HepG2 (cell line): Measurements from ENCODE around the gene ACACB. TPM values are rescaled to one million over a fixed set of nuclear protein-coding genes. Genes with fewer than 3 reads are reported as not detected.

ENCODE experiments used
- ATAC-seq: fragments of 200-7000 bp; cut with Tn5 transposase; 3 replicates; pipeline ENCODE4 v1.9.1; 2020; ENCODE audit warnings: mild to moderate bottlenecking, moderate library complexity
- BruUV-seq: library from RNA; stranded (reverse); fragments of 400-500 nt; replicated peaks from 2 replicates; lab custom pipeline; 2021; lab: Mats Ljungman, UMichigan
- CTCF ChIA-PET: fragments of 300-600 bp; formaldehyde crosslinking; extraction: SDS; loops from one replicate; lab custom pipeline; 2021; ENCODE audit warnings: low total read pairs, inconsistent platforms, low intra/inter-chr PET ratio; lab: Yijun Ruan, JAX
- POLR2A ChIA-PET: fragments of 350-600 bp; sonication (Branson Sonifier 250); formaldehyde crosslinking; loops from one replicate; lab custom pipeline; 2020; ENCODE audit warnings: antibody characterized with exemption, inconsistent platforms; lab: Yijun Ruan, JAX
- DNase-seq: peaks from one replicate; pipeline ENCODE4 v3.0.0-alpha.2; 2015; ENCODE audit warnings: low spot score
- FAIRE-seq: peaks from 3 replicates; lab custom pipeline; 2011; peaks lifted over from hg19 to GRCh38; lab: Jason Lieb, UNC
- H2AFZ ChIP-seq: one replicate; pipeline ENCODE4 v1.6.1; 2011; ENCODE audit warnings: low read length, inconsistent platforms
- H3K27ac ChIP-seq: fragments of 300-600 bp; 3 replicates; pipeline ENCODE4 v1.8.0; 2011; ENCODE audit warnings: mixed run types, mild to moderate bottlenecking, mixed read lengths, low read length, inconsistent platforms; ENCODE audit not compliant: insufficient read depth; ENCODE audit errors: extremely low read length
- H3K27me3 ChIP-seq, 2 experiments: fragments of 200-600 bp in 1 of 2; 2 replicates in 1 of 2; 3 replicates in 1 of 2; pipeline versions ENCODE4 v1.6.0 to v1.8.0; 2011; ENCODE audit warnings: low read length in 2 of 2, mild to moderate bottlenecking in 2 of 2, moderate library complexity in 2 of 2, inconsistent platforms in 1 of 2; ENCODE audit not compliant: insufficient read depth in 2 of 2, control insufficient read depth in 1 of 2
- H3K36me3 ChIP-seq, 2 experiments: fragments of 200-600 bp in 1 of 2; replicated peaks in 1 of 2; 2 replicates in 1 of 2; 3 replicates in 1 of 2; pipeline versions ENCODE4 v1.5.1 to v1.8.0; 2011; ENCODE audit warnings: low read length in 2 of 2, inconsistent platforms in 1 of 2; ENCODE audit not compliant: insufficient read depth in 2 of 2, control insufficient read depth in 1 of 2
- H3K4me1 ChIP-seq: 2 replicates; pipeline ENCODE4 v1.5.1; 2012; ENCODE audit warnings: low read length, inconsistent platforms; ENCODE audit not compliant: insufficient read depth
- H3K4me2 ChIP-seq: 2 replicates; pipeline ENCODE4 v1.6.0; 2011; ENCODE audit warnings: low read depth, low read length, inconsistent platforms
- H3K4me3 ChIP-seq, 3 experiments: fragments of 200-600 bp in 1 of 3; sonication (generic), shearing (Covaris generic) in 1 of 3; replicated peaks in 1 of 3; 2 replicates each; pipeline ENCODE4 v1.5.1; 2011 to 2016; ENCODE audit warnings: low read length in 3 of 3, inconsistent platforms in 2 of 3, low read depth in 2 of 3, mild to moderate bottlenecking in 2 of 3, control low read depth in 1 of 3, mixed read lengths in 1 of 3; ENCODE audit not compliant: insufficient read depth in 1 of 3
- H3K79me2 ChIP-seq: one replicate; pipeline ENCODE4 v1.6.1; 2011; ENCODE audit warnings: low read length, inconsistent platforms; ENCODE audit not compliant: insufficient read depth
- H3K9ac ChIP-seq: 2 replicates; pipeline ENCODE4 v1.6.0; 2011; ENCODE audit warnings: mild to moderate bottlenecking, low read depth, low read length, inconsistent platforms; ENCODE audit not compliant: insufficient read depth
- H3K9me3 ChIP-seq: 2 replicates; pipeline ENCODE4 v1.5.1; 2012; ENCODE audit warnings: mild to moderate bottlenecking, low read length
- H4K20me1 ChIP-seq: 2 replicates; pipeline ENCODE4 v1.6.0; 2011; ENCODE audit warnings: inconsistent platforms, mild to moderate bottlenecking, low read length, moderate library complexity; ENCODE audit not compliant: insufficient read depth
- CBX5 ChIP-seq: sonication (generic); formaldehyde crosslinking; IDR thresholded peaks from 2 replicates; pipeline ENCODE4 v1.4.0; 2020; ENCODE audit warnings: missing genetic modification reagents, borderline replicate concordance
- FOXP4 ChIP-seq: sonication (generic); formaldehyde crosslinking; IDR thresholded peaks from 2 replicates; pipeline ENCODE4 v1.4.0; 2020; ENCODE audit warnings: missing genetic modification reagents
- KDM1A ChIP-seq: IDR thresholded peaks from 2 replicates; pipeline ENCODE4 v1.6.1; 2016; ENCODE audit warnings: missing compliant biosample characterization
- NCOA1 ChIP-seq: sonication (generic); formaldehyde crosslinking; IDR thresholded peaks from 2 replicates; pipeline ENCODE4 v1.9.0; 2021; ENCODE audit warnings: missing genetic modification reagents
- SALL2 ChIP-seq: sonication (generic); formaldehyde crosslinking; IDR thresholded peaks from 2 replicates; pipeline ENCODE4 v1.8.1; 2023; ENCODE audit warnings: mild to moderate bottlenecking, missing genetic modification reagents, inconsistent platforms
- SNRNP70 ChIP-seq: fragments of 200-400 bp; formaldehyde crosslinking; IDR thresholded peaks from 2 replicates; pipeline ENCODE4 v1.6.1; 2017; ENCODE audit warnings: mild to moderate bottlenecking, low read depth, low read length, moderate library complexity
- SP140L ChIP-seq: sonication (generic); formaldehyde crosslinking; IDR thresholded peaks from 2 replicates; pipeline ENCODE4 v1.4.0; 2020; ENCODE audit warnings: missing genetic modification reagents, borderline replicate concordance
- WIZ ChIP-seq: sonication (generic); formaldehyde crosslinking; IDR thresholded peaks from 2 replicates; pipeline ENCODE4 v1.5.1; 2020; ENCODE audit warnings: mild to moderate bottlenecking, missing genetic modification reagents
- ZNF138 ChIP-seq: sonication (generic); formaldehyde crosslinking; IDR thresholded peaks from 2 replicates; pipeline ENCODE4 v1.5.0; 2020; ENCODE audit warnings: mild to moderate bottlenecking, low read depth, missing genetic modification reagents
- ZNF460 ChIP-seq: sonication (generic); formaldehyde crosslinking; IDR thresholded peaks from 2 replicates; pipeline ENCODE4 v1.5.1; 2020; ENCODE audit warnings: missing genetic modification reagents, mild to moderate bottlenecking, borderline replicate concordance
- ZNF570 ChIP-seq: sonication (generic); formaldehyde crosslinking; IDR thresholded peaks from 2 replicates; pipeline ENCODE4 v1.4.0; 2020; ENCODE audit warnings: mild to moderate bottlenecking, missing genetic modification reagents, borderline replicate concordance
- ZNF629 ChIP-seq: sonication (generic); formaldehyde crosslinking; conservative IDR thresholded peaks from 2 replicates; pipeline ENCODE4 v1.5.0; 2020; ENCODE audit warnings: missing genetic modification reagents
- ZNF652 ChIP-seq: IDR thresholded peaks from 2 replicates; pipeline ENCODE4 v1.6.1; 2016; ENCODE audit warnings: low read depth, borderline replicate concordance
- WGBS: methylation state at CpG from one replicate; pipeline ENCODE4 v1.1.6; 2017; ENCODE audit warnings: low lambda C conversion rate; 5-methylcytosine and 5-hydroxymethylcytosine counted together
- in situ Hi-C: cut with HindIII; loops from 2 replicates; pipeline ENCODE4 v1.10.0; 2017; ENCODE audit warnings: low pct_unique_long_range_greater_than_20kb; ENCODE audit not compliant: extremely low pct_ligation_motif_present
- intact Hi-C: fragments of 100-400 bp; cut with micrococcal nuclease; formaldehyde crosslinking; loops from one replicate; pipeline ENCODE4 v1.10.0; 2022; ENCODE audit not compliant: unreplicated experiment
- polyA plus RNA-seq, 8 experiments: library from polyadenylated mRNA; depleted of rRNA in 3 of 8; stranded (reverse) in 7 of 8; unstranded in 1 of 8; fragments of >200 nt; fragmentation: Illumina TruSeq in 4 of 8; extraction: Trizol in 4 of 8; gene quantifications; 2 replicates each; pipeline versions ENCODE4 v1.2.1 to v1.2.3, GENCODE V29; 2011 to 2016; ENCODE audit warnings: low read depth in 4 of 8, missing spikeins in 1 of 8, mixed read lengths in 1 of 8; ENCODE audit not compliant: insufficient read depth in 1 of 8
- total RNA-seq, 5 experiments: library from RNA; depleted of rRNA; stranded (reverse); fragments of >200 nt; fragmentation: Illumina TruSeq; extraction: Trizol; gene quantifications; 2 replicates each; pipeline ENCODE4 v1.2.3, GENCODE V29; 2016; ENCODE audit warnings: low read depth in 1 of 5
- TF ChIP-seq, protein P1 (sequence below): sonication (generic); formaldehyde crosslinking; conservative IDR thresholded peaks from 2 replicates; pipeline ENCODE4 v1.4.0; 2020; ENCODE audit warnings: missing genetic modification reagents
- TF ChIP-seq, protein P2 (sequence below): sonication (generic); formaldehyde crosslinking; IDR thresholded peaks from 2 replicates; pipeline ENCODE4 v1.4.0; 2020; ENCODE audit warnings: missing genetic modification reagents, borderline replicate concordance

ACACB gene
- total and polyA plus RNA-seq, 2 of the 13 experiments (the other 11 are each of a cell fraction or from before 2014, with no cell fraction given): 6.2 to 8.6 TPM

DNA sequence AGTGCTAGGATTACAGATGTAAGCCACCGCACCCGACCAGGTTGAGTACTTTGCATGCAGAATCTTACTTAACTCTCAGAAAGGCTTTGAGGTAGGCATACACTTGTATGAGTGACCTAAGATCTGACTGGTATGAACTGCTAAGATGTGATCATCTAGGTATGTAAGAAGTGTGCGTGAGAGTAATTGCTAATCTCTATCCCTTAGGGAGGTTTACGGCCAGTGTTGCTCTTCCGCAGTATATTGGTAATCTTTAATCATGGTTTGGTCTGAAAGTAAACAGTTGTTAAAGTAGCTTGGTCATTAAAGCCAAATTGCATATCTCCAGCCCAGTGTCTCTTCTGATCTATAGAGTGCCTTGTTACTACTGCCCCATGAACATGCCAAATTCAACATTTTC lies 11.2 kb upstream of the ACACB start:
- ChIA-PET POLR2A (no interaction called here), CTCF (no interaction called here)
- Histone ChIP-seq H3K36me3 (peaks cover 28 to 71% of the 10 kb centered on the region in 2 experiments), H3K9ac (no peak overlapping the region), H3K9me3 (no peaks in the 10 kb centered on the region), H3K79me2 (peaks cover 2% of the 10 kb centered on the region), H4K20me1 (no peaks in the 10 kb centered on the region; the same call in 1 of the 2 replicates), H3K4me2 (no peak overlapping the region), H2AFZ (no peak overlapping the region), H3K27ac (no peak overlapping the region), H3K27me3 (no peaks in the 10 kb centered on the region), H3K4me3 (no peak overlapping the region), H3K4me1 (peaks cover 9% of the 10 kb centered on the region)
- TF ChIP-seq NCOA1 (no peak), ZNF570 (CRISPR knock-in tag) (no peak), ZNF460 (CRISPR knock-in tag) (no peak), FOXP4 (CRISPR knock-in tag) (no peak), KDM1A (CRISPR knock-in tag) (no peak), CBX5 (no peak)
- no peak for DNase-seq
- intact Hi-C loops (no loop called here), in situ Hi-C loops (no loop called here)
- no peak for FAIRE-seq
- 97% methylated on average over 5 of the region's 5 CpGs for WGBS
- ATAC-seq: no peak
- BruUV-seq: no TSS peak

- ChIA-PET CTCF (no interaction called here), POLR2A (interaction anchor here (0.6 kb wide), 1 partner anchor 13 kb away, joined by 3 read pairs; no protein-coding TSS in a partner anchor)
- Histone ChIP-seq H3K9ac (no peak overlapping the region; the same call in 1 of the 2 replicates), H3K79me2 (peaks cover 9% of the 10 kb centered on the region), H3K4me1 (peaks cover 46% of the 10 kb centered on the region), H3K27ac (peak overlapping the region; percentile 91), H3K4me2 (no peak overlapping the region), H3K36me3 (peaks cover 13 to 33% of the 10 kb centered on the region in 2 experiments), H4K20me1 (no peaks in the 10 kb centered on the region), H3K9me3 (no peaks in the 10 kb centered on the region), H3K27me3 (no peaks in the 10 kb centered on the region), H3K4me3 (no peak overlapping the region), H2AFZ (no peak overlapping the region)
- intact Hi-C loops (loop anchor here (2.0 kb wide), 1 partner anchor 145 kb away; no protein-coding TSS in a partner anchor), in situ Hi-C loops (no loop called here)
- no peak for DNase-seq
- BruUV-seq: no TSS peak
- ATAC-seq: no peak
- WGBS: 97% methylated on average over 6 of the region's 6 CpGs
- no peak for FAIRE-seq
- TF ChIP-seq ZNF629 (CRISPR knock-in tag) (no peak), SP140L (no peak), ZNF138 (CRISPR knock-in tag) (no peak), ZNF652 (CRISPR knock-in tag) (no peak), SNRNP70 (no peak), SALL2 (no peak), WIZ (CRISPR knock-in tag) (no peak)
- TF ChIP-seq, protein P1, sequence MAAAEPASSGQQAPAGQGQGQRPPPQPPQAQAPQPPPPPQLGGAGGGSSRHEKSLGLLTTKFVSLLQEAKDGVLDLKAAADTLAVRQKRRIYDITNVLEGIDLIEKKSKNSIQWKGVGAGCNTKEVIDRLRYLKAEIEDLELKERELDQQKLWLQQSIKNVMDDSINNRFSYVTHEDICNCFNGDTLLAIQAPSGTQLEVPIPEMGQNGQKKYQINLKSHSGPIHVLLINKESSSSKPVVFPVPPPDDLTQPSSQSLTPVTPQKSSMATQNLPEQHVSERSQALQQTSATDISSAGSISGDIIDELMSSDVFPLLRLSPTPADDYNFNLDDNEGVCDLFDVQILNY (CRISPR knock-in tag): no peak
- TF ChIP-seq, protein P2, sequence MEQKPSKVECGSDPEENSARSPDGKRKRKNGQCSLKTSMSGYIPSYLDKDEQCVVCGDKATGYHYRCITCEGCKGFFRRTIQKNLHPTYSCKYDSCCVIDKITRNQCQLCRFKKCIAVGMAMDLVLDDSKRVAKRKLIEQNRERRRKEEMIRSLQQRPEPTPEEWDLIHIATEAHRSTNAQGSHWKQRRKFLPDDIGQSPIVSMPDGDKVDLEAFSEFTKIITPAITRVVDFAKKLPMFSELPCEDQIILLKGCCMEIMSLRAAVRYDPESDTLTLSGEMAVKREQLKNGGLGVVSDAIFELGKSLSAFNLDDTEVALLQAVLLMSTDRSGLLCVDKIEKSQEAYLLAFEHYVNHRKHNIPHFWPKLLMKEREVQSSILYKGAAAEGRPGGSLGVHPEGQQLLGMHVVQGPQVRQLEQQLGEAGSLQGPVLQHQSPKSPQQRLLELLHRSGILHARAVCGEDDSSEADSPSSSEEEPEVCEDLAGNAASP (CRISPR knock-in tag): no peak
Observed at GRCh38 chr12:109109746-109110350, 6.5 kb upstream of the ACACB start.
